ENCODE results near the gene NAV2. TPM values are rescaled to one million over a fixed set of nuclear protein-coding genes. Genes with fewer than 3 reads are reported as not detected.

Gene NAV2
- total RNA-seq, 4 donors from 2014 or later = 9.1 to 34.7 (median 22.2) TPM

- no peaks in the 10 kb centered on the region for H3K36me3 ChIP-seq
- H3K9me3 ChIP-seq = no peaks in the 10 kb centered on the region
- H3K27ac ChIP-seq = no peak overlapping the region
- DNase-seq (ENCODE audit: low spot score in 2 of 2) = no peak
- TF ChIP-seq POLR2A (IDR thresholded peaks at IDR 0.05) = no peak
- no peak for TF ChIP-seq CTCF (IDR thresholded peaks at IDR 0.05)
- no peak for TF ChIP-seq POLR2AphosphoS5 (IDR thresholded peaks at IDR 0.05)
- no peak for TF ChIP-seq EP300 (IDR thresholded peaks at IDR 0.05)
- 89% methylated on average over 4 of the region's 4 CpGs for WGBS
- H3K27me3 ChIP-seq = peaks cover 16% of the 10 kb centered on the region
- no peak overlapping the region for H3K4me3 ChIP-seq
- peaks cover 11% of the 10 kb centered on the region for H3K4me1 ChIP-seq
Measured at GRCh38 chr11:19775622-19776021, 63.0 kb downstream of the NAV2 start.

GRCh38 chr11:19777039-19777376, 64.4 kb downstream of the NAV2 start:
- H3K36me3 ChIP-seq = no peaks in the 10 kb centered on the region
- no peak for DNase-seq (ENCODE audit: low spot score in 2 of 2)
- H3K4me1 ChIP-seq = peaks cover 11% of the 10 kb centered on the region
- H3K9me3 ChIP-seq = no peaks in the 10 kb centered on the region
- WGBS = 2% methylated on average over 18 of the region's 48 CpGs
- TF ChIP-seq EP300 (IDR thresholded peaks at IDR 0.05) (no peak), POLR2AphosphoS5 (IDR thresholded peaks at IDR 0.05) (no peak), POLR2A (IDR thresholded peaks at IDR 0.05) (no peak)
- peak overlapping the region; percentile 27 for H3K27ac ChIP-seq
- peak overlapping the region; percentile 58 for H3K4me3 ChIP-seq
- peaks cover 16% of the 10 kb centered on the region for H3K27me3 ChIP-seq

- no peak for DNase-seq (ENCODE audit: low spot score in 2 of 2)
- peak overlapping the region; percentile 58 for H3K4me3 ChIP-seq
- peaks cover 11% of the 10 kb centered on the region for H3K4me1 ChIP-seq
- WGBS = 11% methylated on average over 29 of the region's 29 CpGs
- no peaks in the 10 kb centered on the region for H3K9me3 ChIP-seq
- no peaks in the 10 kb centered on the region for H3K36me3 ChIP-seq
- peaks cover 16% of the 10 kb centered on the region for H3K27me3 ChIP-seq
- peak overlapping the region; percentile 27 for H3K27ac ChIP-seq
- TF ChIP-seq POLR2A (IDR thresholded peaks at IDR 0.05) = no peak
- TF ChIP-seq POLR2AphosphoS5 (IDR thresholded peaks at IDR 0.05) = no peak
- TF ChIP-seq CTCF (IDR thresholded peaks at IDR 0.05) = no peak
Measured at GRCh38 chr11:19777377-19778102, 64.9 kb downstream of the NAV2 start.

GRCh38 chr11:19779740-19780139, 67.1 kb downstream of the NAV2 start:
- Histone ChIP-seq H3K9me3 (no peaks in the 10 kb centered on the region), H3K36me3 (no peaks in the 10 kb centered on the region), H3K4me3 (no peak overlapping the region), H3K27ac (no peak overlapping the region), H3K4me1 (peaks cover 11% of the 10 kb centered on the region), H3K27me3 (peaks cover 16% of the 10 kb centered on the region)
- no peak for TF ChIP-seq EP300 (IDR thresholded peaks at IDR 0.05)
- TF ChIP-seq CTCF (IDR thresholded peaks at IDR 0.05) = no peak
- no peak for TF ChIP-seq POLR2AphosphoS5 (IDR thresholded peaks at IDR 0.05)
- TF ChIP-seq POLR2A (IDR thresholded peaks at IDR 0.05) = no peak
- DNase-seq (ENCODE audit: low spot score in 2 of 2) = no peak
- WGBS = 80% methylated on average over 2 of the region's 2 CpGs

- peaks cover 11% of the 10 kb centered on the region for H3K4me1 ChIP-seq
- H3K36me3 ChIP-seq = no peaks in the 10 kb centered on the region
- 91% methylated on average over 1 of the region's 1 CpG for WGBS
- H3K4me3 ChIP-seq = no peak overlapping the region
- peaks cover 9% of the 10 kb centered on the region for H3K27me3 ChIP-seq
- no peak for TF ChIP-seq CTCF (IDR thresholded peaks at IDR 0.05)
- no peak for TF ChIP-seq EP300 (IDR thresholded peaks at IDR 0.05)
- no peak for TF ChIP-seq POLR2AphosphoS5 (IDR thresholded peaks at IDR 0.05)
- no peak for TF ChIP-seq POLR2A (IDR thresholded peaks at IDR 0.05)
- DNase-seq (ENCODE audit: low spot score in 2 of 2) = no peak
- no peak overlapping the region for H3K27ac ChIP-seq
- no peaks in the 10 kb centered on the region for H3K9me3 ChIP-seq
Measured at GRCh38 chr11:19781351-19781750, 68.7 kb downstream of the NAV2 start.
